ENCODE measurements around the gene C1orf141.
"Not testable (repeated sequence)": the region's sequence is repeated elsewhere in the genome, so short reads cannot be mapped to it uniquely, and the experiment has no call there.

Gene C1orf141

GRCh38 chr1:67134695-67135094, at the start of gene C1orf141:
Gene C1orf141 (minus strand): TSS chr1:67134970. CDS start chr1:67127240, 7,730 bp downstream.
- peak; percentile 37 for DNase-seq

- DNase-seq, result no peak
Observed at GRCh38 chr1:67175530-67176087, 40.8 kb upstream of the C1orf141 start.

GRCh38 chr1:67174716-67175284, 40.0 kb upstream of the C1orf141 start:
- DNase-seq, result no peak

- DNase-seq, result no peak
Observed at GRCh38 chr1:67173988-67174387, 39.2 kb upstream of the C1orf141 start.

GRCh38 chr1:67171978-67172377, 37.2 kb upstream of the C1orf141 start:
- DNase-seq, result peak; percentile 6

- no peak for DNase-seq
Observed at GRCh38 chr1:67171574-67171955, 36.8 kb upstream of the C1orf141 start.

- no peak for DNase-seq
Observed at GRCh38 chr1:67170751-67171573, 36.2 kb upstream of the C1orf141 start.

- no peak for DNase-seq
Observed at GRCh38 chr1:67169932-67170331, 35.2 kb upstream of the C1orf141 start.

GRCh38 chr1:67169496-67169895, 34.7 kb upstream of the C1orf141 start:
- no peak for DNase-seq

- DNase-seq, result no peak
Observed at GRCh38 chr1:67166196-67166595, 31.4 kb upstream of the C1orf141 start, which contains the start of gene IL23R. Gene IL23R (plus strand): TSS chr1:67166454. CDS start chr1:67168121, 1,667 bp downstream.

GRCh38 chr1:67165468-67166041, 30.8 kb upstream of the C1orf141 start:
- DNase-seq, result no peak

GRCh38 chr1:67162954-67163353, 28.2 kb upstream of the C1orf141 start:
- DNase-seq, result peak; percentile 38

GRCh38 chr1:67159233-67159632, 24.5 kb upstream of the C1orf141 start:
- DNase-seq, result no peak

- DNase-seq, result no peak
Observed at GRCh38 chr1:67158401-67158800, 23.6 kb upstream of the C1orf141 start.

- no peak for DNase-seq
Observed at GRCh38 chr1:67150931-67151330, 16.2 kb upstream of the C1orf141 start.

- DNase-seq, result peak; percentile 79
Observed at GRCh38 chr1:67149179-67149770, 14.5 kb upstream of the C1orf141 start.

- DNase-seq, result no peak
Observed at GRCh38 chr1:67148516-67149178, 13.9 kb upstream of the C1orf141 start.

GRCh38 chr1:67147973-67148372, 13.2 kb upstream of the C1orf141 start:
- not testable (repeated sequence) for DNase-seq

GRCh38 chr1:67146539-67146938, 11.8 kb upstream of the C1orf141 start:
- no peak for DNase-seq

- DNase-seq, result no peak
Observed at GRCh38 chr1:67146101-67146500, 11.3 kb upstream of the C1orf141 start.

GRCh38 chr1:67144696-67145095, 9.9 kb upstream of the C1orf141 start:
- no peak for DNase-seq

GRCh38 chr1:67143966-67144365, 9.2 kb upstream of the C1orf141 start:
- DNase-seq, result no peak

- no peak for DNase-seq
Observed at GRCh38 chr1:67142931-67143330, 8.2 kb upstream of the C1orf141 start.
